ENCODE measurements around the gene NDUFAF5. TPM values are rescaled to one million over a fixed set of nuclear protein-coding genes. Genes with fewer than 3 reads are reported as not detected.
A peak's percentile ranks its signal among the peaks of the same experiment; 100 is the strongest.

NDUFAF5 gene
- polyA plus RNA-seq, 4 donors, result 21.0 to 33.1 (median 30.5) TPM

DNA sequence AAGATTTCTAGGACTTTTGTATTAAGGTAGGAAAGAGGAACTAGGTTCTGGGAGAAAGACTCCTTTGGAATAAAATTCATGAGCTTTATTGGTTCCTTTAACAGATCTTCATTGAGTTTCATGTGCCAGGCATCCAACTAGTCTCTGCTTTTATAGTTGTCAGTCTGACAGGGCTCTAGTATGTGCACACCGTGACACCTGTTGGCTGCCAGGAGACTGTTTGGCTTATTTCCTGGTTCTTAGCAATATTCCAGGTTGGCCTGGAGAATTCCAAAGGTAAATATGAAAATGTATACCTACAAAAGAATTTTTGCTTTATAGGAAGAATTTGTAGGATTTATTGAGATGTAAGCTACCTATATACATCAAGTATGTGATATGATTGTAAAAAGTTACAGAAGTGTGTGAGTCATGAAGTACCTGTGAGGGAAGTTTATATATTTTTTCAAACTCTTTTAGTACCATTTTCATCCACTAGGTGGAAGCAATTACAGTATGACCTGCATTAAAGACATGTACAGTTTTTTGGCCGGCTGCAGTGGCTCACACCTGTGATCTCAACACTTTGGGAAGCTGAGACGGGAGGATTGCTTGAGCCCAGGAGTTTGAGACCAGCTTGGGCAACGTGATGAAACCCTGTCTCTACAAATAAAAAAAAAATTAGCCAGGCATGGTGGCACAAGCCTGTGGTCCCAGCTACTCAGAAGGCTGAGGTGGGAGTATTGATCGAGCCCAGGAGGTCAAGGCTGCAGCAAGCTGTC lies 35.2 kb downstream of the NDUFAF5 start:
- peak; percentile 12 to 50 (median 32) for DNase-seq (ENCODE audit: low read depth in 4 of 4, low spot score in 3 of 4)

DNA sequence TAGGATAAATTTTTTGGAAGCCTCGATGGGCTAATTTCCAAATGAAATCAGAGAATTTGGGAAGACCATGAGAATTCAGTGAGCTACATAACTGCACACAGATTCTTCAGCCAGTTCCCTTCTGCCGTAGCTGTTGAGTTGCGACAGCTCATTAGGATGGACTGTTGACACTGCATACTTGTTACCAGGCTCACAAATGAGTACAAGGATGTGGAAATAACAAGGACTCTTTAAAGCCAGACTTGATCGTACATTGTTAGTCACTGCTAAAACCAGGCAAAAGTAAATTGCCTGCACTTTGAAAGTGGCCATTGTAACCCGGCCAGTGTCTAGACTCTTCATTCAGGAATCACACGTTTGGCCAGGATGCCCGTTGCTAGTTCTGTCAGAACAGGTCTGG lies 37.0 kb downstream of the NDUFAF5 start:
- no peak for DNase-seq (ENCODE audit: low read depth in 4 of 4, low spot score in 3 of 4)

DNA sequence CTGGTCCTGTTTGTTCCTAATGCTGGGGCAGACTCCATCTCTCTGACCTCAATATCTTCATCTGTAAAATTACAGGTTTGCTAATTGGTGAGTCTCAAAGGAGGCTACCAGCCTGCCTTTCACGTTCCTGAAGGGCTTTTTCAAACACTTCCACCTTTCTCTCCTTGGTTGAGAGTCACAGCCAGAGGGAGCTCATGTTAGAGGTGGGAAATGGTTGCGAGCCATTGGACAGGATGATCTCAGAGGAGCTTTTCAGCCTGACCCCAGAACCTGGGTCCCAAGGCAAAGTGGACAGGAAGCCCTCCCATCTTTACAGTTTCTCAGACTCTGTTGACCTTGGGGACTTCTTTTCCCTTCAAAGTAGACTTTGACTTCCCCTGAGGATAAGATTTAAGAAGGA lies 37.6 kb downstream of the NDUFAF5 start:
- DNase-seq (ENCODE audit: low read depth in 4 of 4, low spot score in 3 of 4), result no peak

DNA sequence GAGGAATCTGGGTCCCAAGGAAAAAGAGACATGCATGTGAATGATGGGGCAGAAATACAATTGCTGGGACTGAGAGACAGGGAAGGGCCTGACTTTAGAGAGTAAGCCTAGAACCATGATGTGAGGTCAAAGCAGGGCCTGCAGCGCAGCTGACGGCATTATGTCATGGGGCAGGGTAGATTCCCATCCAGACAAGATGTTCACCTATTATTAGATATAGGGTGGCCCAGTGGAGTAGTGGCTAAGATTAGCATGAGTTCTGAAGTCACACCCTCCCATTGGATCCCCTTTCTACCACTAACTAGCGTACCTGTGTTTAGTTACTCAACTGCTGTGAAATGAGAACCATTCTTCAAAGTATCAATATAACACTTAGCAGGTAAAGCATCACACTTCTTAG lies 39.6 kb downstream of the NDUFAF5 start:
- DNase-seq (ENCODE audit: low read depth in 4 of 4, low spot score in 3 of 4), result no peak

DNA sequence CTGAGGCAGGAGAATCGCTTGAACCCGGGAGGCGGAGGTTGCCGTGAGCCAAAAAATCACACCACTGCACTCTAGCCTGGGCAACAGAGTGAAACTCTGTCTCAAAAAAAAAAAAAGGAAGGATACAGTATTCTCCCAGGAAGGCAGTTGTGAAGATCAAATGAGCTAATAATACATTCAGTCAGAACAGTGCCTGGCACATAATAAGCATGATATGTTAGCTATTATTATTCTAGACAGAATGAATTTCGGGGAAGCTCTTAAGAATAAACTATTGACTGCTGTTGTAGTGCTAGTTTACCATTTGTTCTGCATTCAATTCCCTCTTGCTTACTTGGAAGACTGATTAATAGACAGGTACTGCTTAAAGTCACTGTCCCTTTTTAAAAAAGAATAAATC lies 40.6 kb downstream of the NDUFAF5 start:
- DNase-seq (ENCODE audit: low read depth in 4 of 4, low spot score in 3 of 4), result no peak

DNA sequence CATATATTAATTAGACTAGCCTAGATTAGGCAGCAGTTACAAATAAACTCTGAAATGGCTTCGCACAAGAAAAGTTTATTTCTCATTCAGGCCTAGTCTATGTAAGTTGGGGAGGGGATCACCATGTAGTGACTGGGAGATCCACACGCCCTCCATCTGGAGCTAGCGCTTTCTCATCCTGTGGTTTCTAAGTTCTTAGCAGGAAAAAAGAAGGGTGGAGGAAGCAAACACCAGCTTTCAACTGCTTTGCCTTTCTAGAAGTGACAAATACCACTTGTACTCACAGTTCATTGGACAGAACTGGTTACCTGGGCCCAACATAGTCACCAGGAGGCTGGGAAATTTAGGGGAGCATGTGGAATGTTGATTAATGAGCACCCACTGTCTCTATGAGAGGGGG lies 46.6 kb downstream of the NDUFAF5 start:
- no peak for DNase-seq (ENCODE audit: low read depth in 4 of 4, low spot score in 3 of 4)

DNA sequence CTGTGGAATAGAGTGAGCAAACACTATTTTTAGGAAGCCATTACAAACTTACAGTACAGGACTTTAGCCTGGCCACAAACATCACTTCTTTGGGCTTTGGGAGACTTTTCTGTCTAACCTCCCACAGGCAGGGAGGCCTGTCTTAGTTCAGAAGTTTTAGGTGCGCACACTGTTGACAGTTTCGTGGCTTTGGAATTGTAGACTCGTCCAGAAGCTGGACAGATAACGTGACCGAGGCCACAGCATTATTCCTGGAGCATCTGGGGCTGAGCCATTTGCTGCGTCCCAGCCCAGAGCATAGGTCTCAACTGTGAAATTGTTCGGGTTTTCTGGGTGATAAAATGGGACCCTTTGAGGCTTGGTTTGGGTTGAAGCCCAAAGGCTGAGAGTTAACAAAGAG lies 53.8 kb downstream of the NDUFAF5 start:
- no peak for DNase-seq (ENCODE audit: low read depth in 4 of 4, low spot score in 3 of 4)

DNA sequence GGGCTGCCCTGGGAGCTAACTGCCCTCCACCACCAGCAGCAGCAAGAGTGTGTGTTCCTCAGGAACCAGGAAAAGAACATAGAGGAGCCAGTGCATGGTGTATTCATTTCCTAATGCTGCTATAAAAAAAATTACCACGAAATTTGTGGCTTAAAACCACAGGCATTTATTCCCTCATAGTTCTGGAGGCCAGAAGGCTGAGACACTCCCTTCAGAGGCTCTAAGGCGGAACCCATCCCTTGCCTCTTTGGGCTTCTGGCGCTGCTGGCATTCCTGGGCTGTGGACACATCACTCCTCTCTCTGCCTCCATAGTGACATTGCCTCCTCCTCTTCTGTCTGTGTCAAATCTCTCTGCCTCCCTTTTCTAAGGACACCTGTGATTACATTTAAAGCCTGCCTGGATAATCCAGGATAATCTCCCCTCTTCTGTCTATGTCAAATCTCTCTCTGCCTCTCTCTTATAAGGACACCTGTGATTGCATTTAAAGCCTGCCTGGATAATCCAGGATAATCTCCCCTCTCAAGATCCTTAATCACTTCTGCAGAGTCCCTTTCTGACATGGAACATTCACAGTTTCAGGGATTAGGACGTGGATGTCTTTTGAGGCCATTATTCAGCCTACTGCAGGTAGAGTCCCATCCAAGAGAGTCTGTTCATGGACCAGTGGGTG lies 54.7 kb downstream of the NDUFAF5 start:
- no peak for DNase-seq (ENCODE audit: low read depth in 4 of 4, low spot score in 3 of 4)

DNA sequence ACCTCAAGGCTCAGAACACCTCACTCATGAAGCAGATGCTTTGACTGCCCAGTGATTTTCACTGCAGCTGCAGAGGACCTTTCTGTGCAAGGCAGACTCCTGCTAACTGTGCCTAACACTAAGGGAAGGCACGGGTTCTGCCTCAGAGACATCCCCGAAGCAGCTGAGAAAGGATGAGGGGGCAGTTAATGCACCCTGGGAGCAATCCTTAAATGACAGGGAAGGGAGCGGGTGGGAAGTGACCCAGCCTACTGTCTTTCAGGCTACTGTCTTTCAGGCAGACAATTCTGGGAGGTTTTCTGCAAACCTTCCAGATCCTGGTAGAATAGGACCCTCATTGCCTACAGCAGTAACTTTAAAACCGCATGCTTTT lies 55.3 kb downstream of the NDUFAF5 start:
- no peak for DNase-seq (ENCODE audit: low read depth in 4 of 4, low spot score in 3 of 4)

DNA sequence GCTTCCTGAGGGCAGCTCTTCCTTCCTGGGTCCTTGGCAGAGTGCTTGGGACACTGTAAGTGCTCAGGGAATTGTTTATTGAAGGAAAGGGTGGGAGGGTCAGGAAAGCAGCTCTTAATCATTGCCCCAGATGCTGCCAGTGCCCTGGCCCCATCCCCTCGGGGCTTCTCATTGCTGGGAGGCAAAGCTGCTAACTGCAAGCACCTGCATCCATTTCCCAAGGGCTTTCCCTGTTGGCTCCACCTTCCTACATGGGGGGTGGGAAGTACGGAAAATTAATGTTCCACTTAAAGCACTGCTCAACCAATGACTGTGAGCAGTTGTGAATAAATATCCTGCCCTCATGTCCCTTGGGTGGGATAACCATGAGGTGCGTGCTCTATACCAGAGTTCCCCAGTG lies 56.4 kb downstream of the NDUFAF5 start:
- DNase-seq (ENCODE audit: low read depth in 4 of 4, low spot score in 3 of 4), result no peak

DNA sequence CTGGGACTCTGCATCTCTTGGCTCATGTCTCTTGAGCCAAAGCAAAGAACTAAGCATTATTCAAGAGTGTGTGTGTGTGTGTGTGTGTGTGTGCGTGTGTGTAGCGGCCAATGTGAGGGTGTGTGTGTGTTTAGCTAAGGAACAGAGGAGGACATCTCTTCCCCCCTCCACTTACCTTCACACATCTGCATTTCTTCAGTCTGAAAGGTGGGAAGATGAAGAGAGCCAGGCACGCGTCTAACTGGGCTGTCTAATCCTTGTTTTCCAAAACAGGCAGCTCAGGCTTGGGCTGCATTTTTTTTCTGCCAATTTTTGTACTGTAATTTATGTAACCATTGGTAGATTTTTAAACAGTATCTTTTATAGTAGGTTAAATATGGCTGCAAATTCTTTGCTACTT lies 59.5 kb downstream of the NDUFAF5 start:
- DNase-seq (ENCODE audit: low read depth in 4 of 4, low spot score in 3 of 4), result no peak

DNA sequence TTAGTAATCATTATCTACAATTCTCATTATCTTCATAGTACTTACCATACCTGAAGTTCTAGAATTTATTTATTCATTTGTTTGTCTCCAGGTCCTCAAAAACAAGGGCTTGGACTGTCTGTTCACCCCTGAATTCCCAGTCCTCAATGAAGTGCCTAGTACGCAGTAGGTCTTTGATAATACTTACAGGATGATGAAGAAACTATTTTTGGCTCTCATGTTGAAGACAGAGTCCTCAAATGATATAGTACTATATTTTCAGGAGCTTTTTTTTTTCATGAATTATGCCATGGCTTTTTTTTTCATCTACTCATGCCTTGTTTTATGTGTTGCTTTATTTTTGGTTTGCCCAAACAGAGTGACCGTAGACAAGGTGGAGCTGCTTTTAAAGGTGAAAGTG lies 66.5 kb downstream of the NDUFAF5 start:
- DNase-seq (ENCODE audit: low read depth in 4 of 4, low spot score in 3 of 4), result no peak

DNA sequence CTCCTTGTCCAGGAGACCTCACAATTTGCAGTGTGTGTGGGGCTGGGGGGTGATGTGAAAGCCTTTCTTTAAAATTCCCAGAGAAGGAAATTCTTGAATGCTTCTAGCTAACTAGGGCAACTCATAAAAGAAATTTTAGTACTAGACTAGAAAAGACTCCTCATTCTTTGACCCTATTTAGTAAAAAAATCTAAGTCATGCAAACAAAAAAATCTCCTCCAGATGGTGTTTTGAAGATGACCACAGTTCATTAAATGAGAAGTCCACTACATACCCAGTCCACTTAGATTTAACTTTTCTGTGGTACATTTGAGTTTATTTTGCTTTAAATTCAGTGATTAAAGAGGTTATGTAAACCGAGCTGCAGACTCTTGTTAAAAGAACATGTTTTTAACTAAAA lies 67.5 kb downstream of the NDUFAF5 start:
- no peak for DNase-seq (ENCODE audit: low read depth in 4 of 4, low spot score in 3 of 4)

DNA sequence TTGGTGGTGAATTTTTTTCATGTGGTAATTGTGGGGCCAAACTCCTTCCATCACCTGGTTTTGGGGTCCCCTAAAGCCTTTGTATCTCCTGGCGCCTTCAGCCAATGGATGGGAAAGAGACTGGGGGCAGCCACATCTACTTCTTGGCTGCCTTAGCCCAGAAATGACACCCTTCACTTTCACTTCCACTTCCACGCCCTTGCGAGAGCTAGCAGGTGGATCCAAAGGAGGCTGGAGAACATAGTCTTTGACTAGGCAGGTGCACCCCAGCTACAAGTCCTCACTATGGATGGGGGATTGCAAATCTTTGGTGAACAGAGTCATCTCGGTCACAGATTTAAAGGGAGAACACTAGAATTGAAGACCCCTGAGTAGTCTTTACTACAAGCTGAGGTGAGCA lies 70.8 kb downstream of the NDUFAF5 start:
- no peak for DNase-seq (ENCODE audit: low read depth in 4 of 4, low spot score in 3 of 4)

DNA sequence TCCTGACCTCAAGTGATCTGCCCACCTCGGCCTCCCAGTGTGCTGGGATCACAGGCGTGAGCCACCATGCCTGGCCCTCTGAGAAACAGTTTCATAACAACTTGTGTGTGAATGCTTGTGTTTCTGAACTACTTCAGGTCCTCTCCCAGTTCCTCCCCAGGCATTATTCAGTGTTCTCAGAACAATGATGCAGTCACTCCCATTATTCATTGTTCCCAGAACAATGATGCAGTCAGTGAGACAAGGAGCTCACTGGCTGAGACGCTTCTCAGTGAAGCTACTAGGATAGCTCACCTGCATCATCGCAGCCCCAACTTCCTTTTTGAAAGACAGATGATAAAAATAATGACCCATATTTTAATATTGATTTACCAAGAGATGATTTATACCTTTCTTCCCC lies 71.5 kb downstream of the NDUFAF5 start:
- DNase-seq (ENCODE audit: low read depth in 4 of 4, low spot score in 3 of 4), result no peak

DNA sequence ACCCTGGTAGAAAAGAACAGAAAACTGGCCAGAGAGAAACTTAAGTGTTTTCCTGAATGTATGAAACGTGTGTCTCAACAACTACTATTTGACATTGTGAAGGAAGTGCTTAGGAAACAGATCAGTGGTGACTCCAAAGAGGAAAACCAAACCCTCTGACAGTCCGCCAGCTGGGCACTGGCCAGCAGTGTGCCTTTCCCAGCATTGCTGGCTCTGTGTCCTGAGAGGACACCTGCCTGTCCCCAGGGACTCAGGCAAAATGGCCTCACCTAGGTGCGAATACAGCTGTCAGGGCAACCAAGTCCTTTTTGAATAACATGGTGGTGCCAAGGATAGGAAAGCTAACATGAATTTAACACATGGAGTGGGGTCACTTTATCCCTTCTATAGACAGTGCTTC lies 72.5 kb downstream of the NDUFAF5 start:
- no peak for DNase-seq (ENCODE audit: low read depth in 4 of 4, low spot score in 3 of 4)

DNA sequence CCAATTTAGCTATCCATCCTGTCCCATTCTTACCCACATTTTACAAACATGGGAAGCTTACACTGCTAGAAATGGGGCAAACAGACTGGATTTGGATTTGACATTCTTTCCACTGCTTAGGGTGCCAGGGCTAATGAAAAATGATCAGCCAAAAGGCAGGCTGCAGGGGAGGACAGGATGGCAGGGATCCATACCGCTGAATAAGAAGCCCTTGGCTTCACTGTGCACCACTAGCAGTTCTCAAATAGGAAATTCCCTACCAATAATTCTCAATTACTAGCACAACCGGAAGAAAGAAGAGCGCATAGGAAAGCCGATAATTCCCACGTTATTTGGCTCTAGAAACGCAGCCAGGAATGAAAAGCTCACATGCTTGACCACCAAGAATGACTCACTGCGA lies 73.1 kb downstream of the NDUFAF5 start:
- DNase-seq (ENCODE audit: low read depth in 4 of 4, low spot score in 3 of 4), result no peak

DNA sequence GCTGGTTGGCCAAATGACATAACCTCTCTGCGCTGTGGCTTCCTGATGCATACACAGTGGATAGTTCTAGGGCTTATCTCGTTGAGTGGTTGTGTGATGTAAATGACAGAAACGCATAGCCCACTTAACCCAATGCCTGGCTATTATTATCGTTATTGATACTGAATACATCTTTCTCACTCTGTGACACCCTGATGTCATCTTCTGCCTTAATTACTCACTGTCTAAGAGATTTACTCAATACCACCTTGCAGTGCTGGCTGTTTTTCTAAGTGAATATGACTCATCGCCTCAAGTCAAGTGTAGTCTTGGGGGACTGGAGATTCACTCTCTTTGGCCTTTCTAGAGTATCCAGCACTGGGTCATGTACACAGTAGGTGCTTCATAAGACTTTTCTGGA lies 73.6 kb downstream of the NDUFAF5 start:
- no peak for DNase-seq (ENCODE audit: low read depth in 4 of 4, low spot score in 3 of 4)

DNA sequence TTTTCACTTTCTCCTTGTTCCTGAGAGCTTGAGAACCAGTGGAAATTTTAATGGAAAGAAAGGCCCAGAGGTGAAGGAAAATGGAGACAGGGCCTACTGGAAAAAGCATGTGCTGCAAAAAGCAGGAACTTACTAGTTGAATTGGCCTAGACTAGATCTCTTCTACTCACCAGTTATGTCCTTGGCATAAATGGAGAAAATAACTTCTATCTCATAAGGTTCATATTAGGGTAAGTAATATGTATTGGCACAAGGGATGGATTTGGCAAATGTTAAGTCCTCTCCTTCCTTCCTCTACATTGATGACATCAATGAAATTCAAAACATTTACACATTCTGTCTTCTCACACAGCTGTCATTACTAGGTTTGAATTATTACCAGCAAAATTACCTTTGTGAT lies 74.0 kb downstream of the NDUFAF5 start:
- DNase-seq (ENCODE audit: low read depth in 4 of 4, low spot score in 3 of 4), result no peak

DNA sequence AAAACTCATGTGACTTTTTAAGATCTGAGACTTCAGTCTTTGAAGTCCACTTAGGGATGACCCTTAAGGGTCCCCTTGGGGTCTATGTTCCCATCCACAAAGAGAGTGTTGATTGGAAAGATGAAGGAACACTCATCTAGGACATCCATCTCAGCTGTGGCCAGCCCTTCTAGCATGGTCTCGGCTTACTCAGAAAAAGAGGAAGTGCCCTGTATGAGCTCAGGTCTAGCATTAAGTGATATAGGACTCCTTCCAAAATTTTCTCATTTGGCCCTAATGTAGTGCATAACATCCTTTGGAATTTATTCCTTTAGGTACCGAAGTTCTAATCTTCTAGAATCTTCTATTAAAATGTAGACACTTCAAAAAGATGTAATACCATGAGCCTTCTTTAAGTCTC lies 77.4 kb downstream of the NDUFAF5 start:
- DNase-seq (ENCODE audit: low read depth in 4 of 4, low spot score in 3 of 4), result no peak

DNA sequence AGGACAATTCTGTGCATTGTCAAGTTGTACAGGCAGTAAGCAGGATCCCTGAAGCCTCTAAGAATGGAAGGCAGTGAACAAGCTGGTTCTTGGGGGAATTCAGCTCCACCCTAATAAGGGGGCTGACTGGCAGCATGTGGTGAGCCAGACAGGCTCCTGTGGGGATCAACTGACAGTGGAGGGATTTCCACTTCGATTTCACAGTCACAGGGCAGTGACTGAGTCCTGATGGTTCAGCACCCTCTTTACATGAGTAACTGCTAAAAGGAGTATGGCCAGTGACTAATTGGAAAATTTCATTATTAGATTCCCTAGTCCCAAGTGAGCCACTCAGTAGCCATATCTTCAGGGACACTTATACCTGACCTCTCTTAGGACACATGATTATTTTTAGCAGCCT lies 78.4 kb downstream of the NDUFAF5 start:
- DNase-seq (ENCODE audit: low read depth in 4 of 4, low spot score in 3 of 4), result no peak

DNA sequence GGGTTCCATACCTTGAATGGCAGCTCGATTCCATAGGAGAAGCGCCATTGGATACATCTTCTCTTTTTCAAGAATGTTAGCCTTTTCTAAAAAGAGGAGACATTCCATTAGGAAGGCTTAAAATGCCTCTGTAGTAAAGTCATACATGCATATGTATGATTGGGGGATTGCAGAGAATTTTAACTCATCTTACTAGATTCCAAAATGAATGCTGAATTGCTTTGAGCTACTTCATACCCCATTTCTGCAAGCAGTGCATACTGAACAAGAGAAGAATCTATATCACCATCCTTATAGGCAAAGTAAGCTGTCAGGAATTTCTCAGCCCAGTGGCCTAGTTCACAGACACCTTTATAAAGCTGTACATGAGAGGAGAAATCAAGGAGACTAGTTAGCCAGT lies 80.3 kb downstream of the NDUFAF5 start:
- DNase-seq (ENCODE audit: low read depth in 4 of 4, low spot score in 3 of 4), result no peak

Data from left renal pelvis (tissue), 4 donors.